Ishikawa (cell line): ENCODE results near the gene ZBTB16.
A peak's percentile ranks its signal among the peaks of the same experiment; 100 is the strongest.

Experiments used
- CEBPB ChIP-seq: IDR thresholded peaks from 2 replicates; pipeline ENCODE4 v1.6.1; 2012
- CREB1 ChIP-seq: IDR thresholded peaks from 2 replicates; pipeline ENCODE4 v1.6.1; 2012; ENCODE audit warnings: low read depth
- EGR1 ChIP-seq: IDR thresholded peaks from 2 replicates; pipeline ENCODE4 v1.6.1; 2012
- EP300 ChIP-seq: IDR thresholded peaks from 2 replicates; pipeline ENCODE4 v1.6.1; 2012; ENCODE audit warnings: borderline replicate concordance
- FOXM1 ChIP-seq: IDR thresholded peaks from 2 replicates; pipeline ENCODE4 v1.6.1; 2012; ENCODE audit warnings: low read depth, borderline replicate concordance
- MAX ChIP-seq: IDR thresholded peaks from 2 replicates; pipeline ENCODE4 v1.6.1; 2012
- NFIC ChIP-seq: IDR thresholded peaks from 2 replicates; pipeline ENCODE4 v1.6.1; 2012
- RAD21 ChIP-seq: IDR thresholded peaks from 2 replicates; pipeline ENCODE4 v1.6.1; 2012; ENCODE audit warnings: low read depth
- TAF1 ChIP-seq: IDR thresholded peaks from 2 replicates; pipeline ENCODE4 v1.6.1; 2012; ENCODE audit warnings: low read depth, mild to moderate bottlenecking
- TCF12 ChIP-seq: IDR thresholded peaks from 2 replicates; pipeline ENCODE4 v1.6.1; 2012; ENCODE audit warnings: low read depth
- TEAD4 ChIP-seq: IDR thresholded peaks from 2 replicates; pipeline ENCODE4 v1.6.1; 2012
- USF1 ChIP-seq: IDR thresholded peaks from 2 replicates; pipeline ENCODE4 v1.6.1; 2012
- YY1 ChIP-seq: IDR thresholded peaks from 2 replicates; pipeline ENCODE4 v1.6.1; 2012; ENCODE audit warnings: low read depth
- ZBTB7A ChIP-seq: IDR thresholded peaks from 2 replicates; pipeline ENCODE4 v1.6.1; 2012; ENCODE audit warnings: low read depth
- TF ChIP-seq, protein P1 (sequence below): IDR thresholded peaks from 2 replicates; pipeline ENCODE4 v1.6.1; 2012; ENCODE audit warnings: low read depth, mild to moderate bottlenecking

ZBTB16 gene

GRCh38 chr11:114036147-114036811 is 23.2 kb upstream of the ZBTB16 start:
- TF ChIP-seq TAF1 (no peak), MAX (0 out of 2 replicates have a peak, but pooled peaks have one; percentile 22), RAD21 (peak; percentile 77), NFIC (peak; percentile 62; the same call in 1 of the 2 replicates)

- no peak for TF ChIP-seq TAF1
- TF ChIP-seq, protein P1, sequence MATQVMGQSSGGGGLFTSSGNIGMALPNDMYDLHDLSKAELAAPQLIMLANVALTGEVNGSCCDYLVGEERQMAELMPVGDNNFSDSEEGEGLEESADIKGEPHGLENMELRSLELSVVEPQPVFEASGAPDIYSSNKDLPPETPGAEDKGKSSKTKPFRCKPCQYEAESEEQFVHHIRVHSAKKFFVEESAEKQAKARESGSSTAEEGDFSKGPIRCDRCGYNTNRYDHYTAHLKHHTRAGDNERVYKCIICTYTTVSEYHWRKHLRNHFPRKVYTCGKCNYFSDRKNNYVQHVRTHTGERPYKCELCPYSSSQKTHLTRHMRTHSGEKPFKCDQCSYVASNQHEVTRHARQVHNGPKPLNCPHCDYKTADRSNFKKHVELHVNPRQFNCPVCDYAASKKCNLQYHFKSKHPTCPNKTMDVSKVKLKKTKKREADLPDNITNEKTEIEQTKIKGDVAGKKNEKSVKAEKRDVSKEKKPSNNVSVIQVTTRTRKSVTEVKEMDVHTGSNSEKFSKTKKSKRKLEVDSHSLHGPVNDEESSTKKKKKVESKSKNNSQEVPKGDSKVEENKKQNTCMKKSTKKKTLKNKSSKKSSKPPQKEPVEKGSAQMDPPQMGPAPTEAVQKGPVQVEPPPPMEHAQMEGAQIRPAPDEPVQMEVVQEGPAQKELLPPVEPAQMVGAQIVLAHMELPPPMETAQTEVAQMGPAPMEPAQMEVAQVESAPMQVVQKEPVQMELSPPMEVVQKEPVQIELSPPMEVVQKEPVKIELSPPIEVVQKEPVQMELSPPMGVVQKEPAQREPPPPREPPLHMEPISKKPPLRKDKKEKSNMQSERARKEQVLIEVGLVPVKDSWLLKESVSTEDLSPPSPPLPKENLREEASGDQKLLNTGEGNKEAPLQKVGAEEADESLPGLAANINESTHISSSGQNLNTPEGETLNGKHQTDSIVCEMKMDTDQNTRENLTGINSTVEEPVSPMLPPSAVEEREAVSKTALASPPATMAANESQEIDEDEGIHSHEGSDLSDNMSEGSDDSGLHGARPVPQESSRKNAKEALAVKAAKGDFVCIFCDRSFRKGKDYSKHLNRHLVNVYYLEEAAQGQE, result no peak
- no peak for TF ChIP-seq TEAD4
- no peak for TF ChIP-seq NFIC
- TF ChIP-seq CEBPB, result no peak
- no peak for TF ChIP-seq EGR1
- TF ChIP-seq FOXM1, result no peak
- TF ChIP-seq YY1, result no peak
- no peak for TF ChIP-seq USF1
Observed at GRCh38 chr11:114036958-114037357, 22.6 kb upstream of the ZBTB16 start.

DNA sequence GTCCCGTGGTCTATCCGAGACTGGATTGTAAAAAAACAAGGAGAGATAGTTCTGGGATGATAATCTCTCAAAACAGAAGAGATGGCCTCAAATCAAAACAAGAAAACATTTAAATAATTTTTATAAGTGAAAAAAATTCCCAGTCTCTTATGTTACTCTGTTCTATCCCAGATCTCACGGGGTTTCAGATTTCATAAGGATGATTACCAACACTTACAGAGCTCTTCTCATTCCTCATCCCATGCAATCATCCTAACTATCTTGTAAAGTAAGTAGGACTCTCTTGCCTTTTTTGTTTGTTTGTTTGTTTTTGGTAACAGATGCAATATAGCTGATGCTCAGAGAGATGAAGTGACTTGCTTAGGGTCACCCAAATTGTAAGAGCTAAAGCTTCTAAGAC is 20.0 kb upstream of the ZBTB16 start:
- TF ChIP-seq YY1, result no peak
- no peak for TF ChIP-seq FOXM1
- no peak for TF ChIP-seq CEBPB
- TF ChIP-seq EGR1, result no peak
- no peak for TF ChIP-seq NFIC
- no peak for TF ChIP-seq MAX
- TF ChIP-seq RAD21, result no peak
- no peak for TF ChIP-seq ZBTB7A
- TF ChIP-seq TAF1, result no peak
- no peak for TF ChIP-seq EP300
- no peak for TF ChIP-seq TCF12
- TF ChIP-seq, protein P1, result no peak
- TF ChIP-seq USF1, result no peak
- TF ChIP-seq CREB1, result no peak

DNA sequence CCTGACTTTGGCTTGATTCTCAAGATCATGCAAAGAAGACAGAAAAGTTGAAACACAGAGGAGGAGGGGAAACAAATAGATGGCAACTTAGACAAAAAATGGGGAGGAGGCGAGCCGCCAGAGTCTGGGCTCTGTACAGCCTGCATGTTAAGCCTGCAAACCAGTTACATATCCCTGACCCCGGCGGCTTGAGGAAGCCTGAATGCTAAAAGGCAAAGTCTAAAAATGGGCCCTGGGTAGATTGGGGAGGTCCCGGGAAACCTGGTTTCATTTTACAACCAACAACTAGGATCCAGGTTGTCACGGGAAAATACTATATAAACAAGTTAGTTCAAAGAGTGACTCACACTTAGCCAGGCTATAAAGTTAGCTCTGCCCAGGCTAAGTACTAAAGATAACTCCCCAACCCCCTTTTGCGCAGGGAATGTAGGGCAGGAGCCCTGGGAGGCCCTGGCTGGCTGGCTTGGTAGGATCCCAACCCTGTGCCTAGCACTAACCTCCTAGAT is 18.8 kb upstream of the ZBTB16 start:
- TF ChIP-seq ZBTB7A, result no peak

DNA sequence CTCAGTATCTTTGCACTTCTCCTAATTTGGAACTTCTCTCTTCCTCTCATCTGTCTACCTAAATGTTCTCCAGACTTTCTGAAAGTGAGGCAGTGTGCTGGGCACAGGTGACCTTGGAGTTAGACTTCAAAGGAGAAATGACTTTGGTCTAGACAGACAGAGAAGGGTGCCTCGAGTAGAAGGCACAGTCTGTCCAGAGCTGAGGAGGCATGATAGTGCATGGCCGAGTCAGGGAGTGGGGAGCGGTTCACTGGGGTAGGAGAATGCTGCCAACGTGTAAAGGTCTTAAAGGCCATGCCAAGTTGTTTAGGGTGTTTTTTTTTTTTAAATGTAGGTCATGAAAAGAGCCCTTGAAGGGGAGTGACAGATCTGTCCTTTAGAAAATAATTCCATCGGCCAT is 17.3 kb upstream of the ZBTB16 start:
- no peak for TF ChIP-seq CEBPB
- TF ChIP-seq ZBTB7A, result no peak
- TF ChIP-seq TCF12, result no peak
- no peak for TF ChIP-seq RAD21
- no peak for TF ChIP-seq CREB1
- TF ChIP-seq NFIC, result no peak
- no peak for TF ChIP-seq TAF1
- TF ChIP-seq, protein P1, result no peak
- TF ChIP-seq MAX, result no peak
